ENCODE data around the gene CPEB1. TPM values are rescaled to one million over a fixed set of nuclear protein-coding genes. Genes with fewer than 3 reads are reported as not detected.

The CPEB1 gene
- total and polyA plus RNA-seq, 2 of the 13 experiments (the other 11 are each of a cell fraction or from before 2014, with no cell fraction given) = 0.03 to 0.07 TPM

DNA sequence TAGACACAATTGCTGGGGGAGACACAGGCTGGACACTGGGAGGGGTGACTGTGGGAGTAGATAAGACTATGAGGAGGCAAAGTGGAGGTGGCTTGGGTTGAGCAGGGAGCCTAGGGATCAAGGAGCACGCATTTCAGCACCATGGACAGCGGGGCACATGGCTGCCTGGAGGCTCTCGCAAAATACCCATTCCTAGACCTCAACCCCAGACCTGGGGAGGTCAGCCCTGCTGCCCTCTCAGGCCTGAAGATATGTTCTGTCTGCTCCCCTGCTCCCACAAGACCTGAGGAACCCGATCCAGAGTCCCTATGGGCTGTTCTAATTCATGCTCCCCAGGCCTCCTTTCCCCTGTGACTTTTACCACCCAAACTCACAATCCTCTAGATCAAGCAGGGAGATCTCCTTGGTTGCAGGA lies 16.0 kb upstream of the CPEB1 start (continued):
- TF ChIP-seq, protein P1, sequence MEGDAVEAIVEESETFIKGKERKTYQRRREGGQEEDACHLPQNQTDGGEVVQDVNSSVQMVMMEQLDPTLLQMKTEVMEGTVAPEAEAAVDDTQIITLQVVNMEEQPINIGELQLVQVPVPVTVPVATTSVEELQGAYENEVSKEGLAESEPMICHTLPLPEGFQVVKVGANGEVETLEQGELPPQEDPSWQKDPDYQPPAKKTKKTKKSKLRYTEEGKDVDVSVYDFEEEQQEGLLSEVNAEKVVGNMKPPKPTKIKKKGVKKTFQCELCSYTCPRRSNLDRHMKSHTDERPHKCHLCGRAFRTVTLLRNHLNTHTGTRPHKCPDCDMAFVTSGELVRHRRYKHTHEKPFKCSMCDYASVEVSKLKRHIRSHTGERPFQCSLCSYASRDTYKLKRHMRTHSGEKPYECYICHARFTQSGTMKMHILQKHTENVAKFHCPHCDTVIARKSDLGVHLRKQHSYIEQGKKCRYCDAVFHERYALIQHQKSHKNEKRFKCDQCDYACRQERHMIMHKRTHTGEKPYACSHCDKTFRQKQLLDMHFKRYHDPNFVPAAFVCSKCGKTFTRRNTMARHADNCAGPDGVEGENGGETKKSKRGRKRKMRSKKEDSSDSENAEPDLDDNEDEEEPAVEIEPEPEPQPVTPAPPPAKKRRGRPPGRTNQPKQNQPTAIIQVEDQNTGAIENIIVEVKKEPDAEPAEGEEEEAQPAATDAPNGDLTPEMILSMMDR (CRISPR knock-in tag; IDR thresholded peaks at IDR 0.05) = no peak
- TF ChIP-seq ZFP90 (CRISPR knock-in tag; IDR thresholded peaks at IDR 0.05; ENCODE audit: borderline replicate concordance) (0 out of 2 replicates have a peak, but pooled peaks have one; percentile 58), FOXO4 (CRISPR knock-in tag; conservative IDR thresholded peaks at IDR 0.05) (no peak), RFX5 (IDR thresholded peaks at IDR 0.05; ENCODE audit: low read depth, low read length) (no peak), ZNF768 (CRISPR knock-in tag; IDR thresholded peaks at IDR 0.05) (no peak), GPN1 (CRISPR knock-in tag; IDR thresholded peaks at IDR 0.05; ENCODE audit: borderline replicate concordance) (no peak), ZNF841 (CRISPR knock-in tag; IDR thresholded peaks at IDR 0.05; ENCODE audit: borderline replicate concordance) (0 out of 2 replicates have a peak, but pooled peaks have one; percentile 61), HMG20A (CRISPR knock-in tag; IDR thresholded peaks at IDR 0.05; ENCODE audit: borderline replicate concordance) (no peak), POLR2AphosphoS2 (IDR thresholded peaks at IDR 0.05; ENCODE audit: low read depth, low read length) (no peak), SP2 (CRISPR knock-in tag; IDR thresholded peaks at IDR 0.05) (no peak), ZNF792 (CRISPR knock-in tag; IDR thresholded peaks at IDR 0.05) (peak; percentile 92), TMF1 (CRISPR knock-in tag; IDR thresholded peaks at IDR 0.05; ENCODE audit: low read depth) (peak; percentile 79; the same call in 1 of the 2 replicates), GLI4 (CRISPR knock-in tag; IDR thresholded peaks at IDR 0.05; ENCODE audit: borderline replicate concordance) (peak; percentile 64; the same call in 1 of the 2 replicates), ZNF264 (CRISPR knock-in tag; IDR thresholded peaks at IDR 0.05) (0 out of 2 replicates have a peak, but pooled peaks have one; percentile 22), ZNF12 (CRISPR knock-in tag; IDR thresholded peaks at IDR 0.05) (peak; percentile 47; the same call in 1 of the 2 replicates), ZNF607 (CRISPR knock-in tag; IDR thresholded peaks at IDR 0.05; ENCODE audit: borderline replicate concordance) (peak; percentile 83; the same call in 1 of the 2 replicates), E2F2 (CRISPR knock-in tag; IDR thresholded peaks at IDR 0.05; ENCODE audit: borderline replicate concordance) (peak; percentile 50; the same call in 1 of the 2 replicates), REPIN1 (CRISPR knock-in tag; IDR thresholded peaks at IDR 0.05; ENCODE audit: borderline replicate concordance, low read depth) (no peak), ATF5 (CRISPR knock-in tag; IDR thresholded peaks at IDR 0.05; ENCODE audit: low read depth) (0 out of 2 replicates have a peak, but pooled peaks have one; percentile 65)
- TF ChIP-seq, protein P2, sequence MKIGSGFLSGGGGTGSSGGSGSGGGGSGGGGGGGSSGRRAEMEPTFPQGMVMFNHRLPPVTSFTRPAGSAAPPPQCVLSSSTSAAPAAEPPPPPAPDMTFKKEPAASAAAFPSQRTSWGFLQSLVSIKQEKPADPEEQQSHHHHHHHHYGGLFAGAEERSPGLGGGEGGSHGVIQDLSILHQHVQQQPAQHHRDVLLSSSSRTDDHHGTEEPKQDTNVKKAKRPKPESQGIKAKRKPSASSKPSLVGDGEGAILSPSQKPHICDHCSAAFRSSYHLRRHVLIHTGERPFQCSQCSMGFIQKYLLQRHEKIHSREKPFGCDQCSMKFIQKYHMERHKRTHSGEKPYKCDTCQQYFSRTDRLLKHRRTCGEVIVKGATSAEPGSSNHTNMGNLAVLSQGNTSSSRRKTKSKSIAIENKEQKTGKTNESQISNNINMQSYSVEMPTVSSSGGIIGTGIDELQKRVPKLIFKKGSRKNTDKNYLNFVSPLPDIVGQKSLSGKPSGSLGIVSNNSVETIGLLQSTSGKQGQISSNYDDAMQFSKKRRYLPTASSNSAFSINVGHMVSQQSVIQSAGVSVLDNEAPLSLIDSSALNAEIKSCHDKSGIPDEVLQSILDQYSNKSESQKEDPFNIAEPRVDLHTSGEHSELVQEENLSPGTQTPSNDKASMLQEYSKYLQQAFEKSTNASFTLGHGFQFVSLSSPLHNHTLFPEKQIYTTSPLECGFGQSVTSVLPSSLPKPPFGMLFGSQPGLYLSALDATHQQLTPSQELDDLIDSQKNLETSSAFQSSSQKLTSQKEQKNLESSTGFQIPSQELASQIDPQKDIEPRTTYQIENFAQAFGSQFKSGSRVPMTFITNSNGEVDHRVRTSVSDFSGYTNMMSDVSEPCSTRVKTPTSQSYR (CRISPR knock-in tag; IDR thresholded peaks at IDR 0.05; ENCODE audit: borderline replicate concordance) = 0 out of 2 replicates have a peak, but pooled peaks have one; percentile 38
- TF ChIP-seq, protein P3, sequence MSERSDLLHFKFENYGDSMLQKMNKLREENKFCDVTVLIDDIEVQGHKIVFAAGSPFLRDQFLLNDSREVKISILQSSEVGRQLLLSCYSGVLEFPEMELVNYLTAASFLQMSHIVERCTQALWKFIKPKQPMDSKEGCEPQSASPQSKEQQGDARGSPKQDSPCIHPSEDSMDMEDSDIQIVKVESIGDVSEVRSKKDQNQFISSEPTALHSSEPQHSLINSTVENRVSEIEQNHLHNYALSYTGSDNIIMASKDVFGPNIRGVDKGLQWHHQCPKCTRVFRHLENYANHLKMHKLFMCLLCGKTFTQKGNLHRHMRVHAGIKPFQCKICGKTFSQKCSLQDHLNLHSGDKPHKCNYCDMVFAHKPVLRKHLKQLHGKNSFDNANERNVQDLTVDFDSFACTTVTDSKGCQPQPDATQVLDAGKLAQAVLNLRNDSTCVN (CRISPR knock-in tag; IDR thresholded peaks at IDR 0.05; ENCODE audit: borderline replicate concordance) = peak; percentile 89

Data from HepG2 (cell line).